Osteoblast (primary cell): ENCODE results near the gene PALM3. TPM values are rescaled to one million over a fixed set of nuclear protein-coding genes. Genes with fewer than 3 reads are reported as not detected.

Source experiments
- DNase-seq: peaks from one replicate; pipeline ENCODE4 v3.0.0; 2011; ENCODE audit warnings: low spot score, mixed read lengths; ENCODE audit not compliant: insufficient read length; ENCODE audit errors: missing footprints
- H2AFZ ChIP-seq: 2 replicates; pipeline ENCODE4 v1.6.0; 2011; ENCODE audit warnings: mild to moderate bottlenecking, low read length
- H3K27ac ChIP-seq: 2 replicates; pipeline ENCODE4 v1.5.1; 2011; ENCODE audit warnings: mild to moderate bottlenecking, low read depth, low read length, moderate library complexity
- H3K27me3 ChIP-seq: 2 replicates; pipeline ENCODE4 v1.6.0; 2012; ENCODE audit warnings: mild to moderate bottlenecking, control low read depth, inconsistent platforms, low read length, moderate library complexity; ENCODE audit not compliant: insufficient read depth
- H3K36me3 ChIP-seq: 2 replicates; pipeline ENCODE4 v1.5.1; 2011; ENCODE audit warnings: mild to moderate bottlenecking, low read length, control low read depth, moderate library complexity; ENCODE audit not compliant: insufficient read depth
- H3K4me1 ChIP-seq: 2 replicates; pipeline ENCODE4 v1.5.1; 2011; ENCODE audit warnings: mild to moderate bottlenecking, low read length, control low read depth, moderate library complexity; ENCODE audit not compliant: insufficient read depth
- H3K4me2 ChIP-seq: 2 replicates; pipeline ENCODE4 v1.6.0; 2011; ENCODE audit warnings: mild to moderate bottlenecking, low read length; ENCODE audit not compliant: insufficient read depth
- H3K4me3 ChIP-seq: fragments of 200-600 bp; sonication (generic); 3 replicates; pipeline ENCODE4 v1.5.1; 2012; ENCODE audit warnings: mild to moderate bottlenecking, low read length, inconsistent platforms; ENCODE audit not compliant: insufficient read depth
- H3K79me2 ChIP-seq: 2 replicates; pipeline ENCODE4 v1.6.0; 2012; ENCODE audit warnings: mild to moderate bottlenecking, low read length, control low read depth, inconsistent platforms; ENCODE audit not compliant: insufficient read depth
- H3K9me3 ChIP-seq: 2 replicates; pipeline ENCODE4 v1.5.1; 2011; ENCODE audit warnings: low read depth, low read length, control low read depth
- H4K20me1 ChIP-seq: 2 replicates; pipeline ENCODE4 v1.6.0; 2012; ENCODE audit warnings: mild to moderate bottlenecking, low read length, control low read depth; ENCODE audit not compliant: insufficient read depth
- total RNA-seq: library from RNA; depleted of rRNA; stranded (reverse); fragments of >200 nt; gene quantifications from 2 replicates; pipeline ENCODE4 v1.2.3, GENCODE V29; 2012
- TF ChIP-seq, protein P1 (sequence below): IDR thresholded peaks from 2 replicates; pipeline ENCODE4 v1.5.1; 2011; ENCODE audit warnings: mild to moderate bottlenecking, low read depth, low read length, moderate library complexity; ENCODE audit errors: extremely low read depth

Gene PALM3
- total RNA-seq, 1 donor, result not detected

- TF ChIP-seq, protein P1, sequence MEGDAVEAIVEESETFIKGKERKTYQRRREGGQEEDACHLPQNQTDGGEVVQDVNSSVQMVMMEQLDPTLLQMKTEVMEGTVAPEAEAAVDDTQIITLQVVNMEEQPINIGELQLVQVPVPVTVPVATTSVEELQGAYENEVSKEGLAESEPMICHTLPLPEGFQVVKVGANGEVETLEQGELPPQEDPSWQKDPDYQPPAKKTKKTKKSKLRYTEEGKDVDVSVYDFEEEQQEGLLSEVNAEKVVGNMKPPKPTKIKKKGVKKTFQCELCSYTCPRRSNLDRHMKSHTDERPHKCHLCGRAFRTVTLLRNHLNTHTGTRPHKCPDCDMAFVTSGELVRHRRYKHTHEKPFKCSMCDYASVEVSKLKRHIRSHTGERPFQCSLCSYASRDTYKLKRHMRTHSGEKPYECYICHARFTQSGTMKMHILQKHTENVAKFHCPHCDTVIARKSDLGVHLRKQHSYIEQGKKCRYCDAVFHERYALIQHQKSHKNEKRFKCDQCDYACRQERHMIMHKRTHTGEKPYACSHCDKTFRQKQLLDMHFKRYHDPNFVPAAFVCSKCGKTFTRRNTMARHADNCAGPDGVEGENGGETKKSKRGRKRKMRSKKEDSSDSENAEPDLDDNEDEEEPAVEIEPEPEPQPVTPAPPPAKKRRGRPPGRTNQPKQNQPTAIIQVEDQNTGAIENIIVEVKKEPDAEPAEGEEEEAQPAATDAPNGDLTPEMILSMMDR, result no peak
- peak; percentile 95 for DNase-seq
These were observed 56.4 kb downstream of the PALM3 start for GRCh38 chr19:14005349-14006084.

GRCh38 chr19:14004619-14005348, 57.1 kb downstream of the PALM3 start:
- Histone ChIP-seq H3K4me1 (peaks cover 23% of the 10 kb centered on the region), H3K27ac (peak overlapping the region; percentile 78), H4K20me1 (peaks cover 6% of the 10 kb centered on the region), H3K9me3 (no peaks in the 10 kb centered on the region), H3K27me3 (no peaks in the 10 kb centered on the region), H3K4me2 (peak overlapping the region; percentile 74), H3K4me3 (peak overlapping the region; percentile 91), H2AFZ (peak overlapping the region; percentile 85), H3K79me2 (peaks cover 29% of the 10 kb centered on the region), H3K36me3 (no peaks in the 10 kb centered on the region)
- TF ChIP-seq, protein P1, result no peak
- peak; percentile 86 for DNase-seq

More at GRCh38 chr19:14005349-14006084, 56.4 kb downstream of the PALM3 start:
- Histone ChIP-seq H3K79me2 (peaks cover 23% of the 10 kb centered on the region), H3K9me3 (no peaks in the 10 kb centered on the region), H3K4me3 (peak overlapping the region; percentile 91), H3K4me1 (peaks cover 23% of the 10 kb centered on the region), H3K36me3 (no peaks in the 10 kb centered on the region), H3K4me2 (peak overlapping the region; percentile 74), H3K27ac (peak overlapping the region; percentile 78), H3K27me3 (no peaks in the 10 kb centered on the region), H4K20me1 (peaks cover 6% of the 10 kb centered on the region), H2AFZ (peak overlapping the region; percentile 85)

Other genes with a start within 250 kb of the PALM3 start
- gene NANOS3, start 184.9 kb downstream of the PALM3 start, total RNA-seq, result 0.59 TPM in 1 of 2 replicates, not detected in the other
- 0.59 and 0.72 TPM in 2 replicates for gene BRME1, start 156.0 kb downstream of the PALM3 start, total RNA-seq
- 19.2 and 22.4 TPM in 2 replicates for gene CC2D1A, start 155.9 kb downstream of the PALM3 start, total RNA-seq
- 4.0 and 6.5 TPM in 2 replicates for gene PODNL1, start 123.7 kb downstream of the PALM3 start, total RNA-seq
- gene DCAF15, start 109.6 kb downstream of the PALM3 start, total RNA-seq, result 11.5 and 11.9 TPM in 2 replicates
- 2.4 and 2.5 TPM in 2 replicates for gene RFX1, start 55.8 kb downstream of the PALM3 start, total RNA-seq
- not detected in 2 replicates for gene RLN3, start 33.9 kb downstream of the PALM3 start, total RNA-seq
- 1.1 and 1.2 TPM in 2 replicates for gene IL27RA, start 30.3 kb downstream of the PALM3 start, total RNA-seq
- 0.59 and 1.1 TPM in 2 replicates for gene MISP3, start 10.7 kb upstream of the PALM3 start, total RNA-seq
- not detected in 2 replicates for gene C19orf67, start 23.7 kb upstream of the PALM3 start, total RNA-seq
- 16.2 and 27.9 TPM in 2 replicates for gene SAMD1, start 28.7 kb upstream of the PALM3 start, total RNA-seq
- 45.6 and 56.3 TPM in 2 replicates for gene PRKACA, start 55.7 kb upstream of the PALM3 start, total RNA-seq
- 1.1 and 2.7 TPM in 2 replicates for gene ASF1B, start 74.5 kb upstream of the PALM3 start, total RNA-seq
- 2.5 and 2.9 TPM in 2 replicates for gene ADGRL1, start 144.1 kb upstream of the PALM3 start, total RNA-seq